Loucy (cell line): Measurements from ENCODE around the gene MARCKS.

ENCODE experiments used
- H2AFZ ChIP-seq: fragments of 200-600 bp; sonication (generic); 2 replicates; pipeline ENCODE4 v1.6.0; 2016; ENCODE audit warnings: antibody characterized with exemption, mild to moderate bottlenecking, low read length, moderate library complexity
- H3F3A ChIP-seq: fragments of 200-600 bp; 2 replicates; pipeline ENCODE4 v1.6.0; 2016; ENCODE audit warnings: antibody characterized with exemption, low read depth, mild to moderate bottlenecking
- H3K27me3 ChIP-seq: fragments of 200-600 bp; sonication (generic); 2 replicates; pipeline ENCODE4 v1.6.1; 2014; ENCODE audit warnings: low read length, mild to moderate bottlenecking; ENCODE audit not compliant: insufficient read depth, poor library complexity, severe bottlenecking
- H3K36me3 ChIP-seq: fragments of 200-600 bp; sonication (generic); 2 replicates; pipeline ENCODE4 v1.6.1; 2016; ENCODE audit warnings: low read length; ENCODE audit not compliant: insufficient read depth
- H3K4me1 ChIP-seq: fragments of 200-600 bp; sonication (generic); 2 replicates; pipeline ENCODE4 v1.5.1; 2014; ENCODE audit warnings: low read length, mild to moderate bottlenecking; ENCODE audit not compliant: insufficient read depth, poor library complexity, severe bottlenecking
- H3K4me2 ChIP-seq: fragments of 200-600 bp; sonication (generic); 2 replicates; pipeline ENCODE4 v1.6.0; 2014; ENCODE audit warnings: antibody characterized with exemption, low read length, low read depth, mild to moderate bottlenecking; ENCODE audit not compliant: poor library complexity, severe bottlenecking
- H3K4me3 ChIP-seq: fragments of 200-600 bp; sonication (generic); 2 replicates; pipeline ENCODE4 v1.5.1; 2014; ENCODE audit warnings: low read length, mild to moderate bottlenecking, mixed read lengths; ENCODE audit not compliant: poor library complexity, severe bottlenecking
- H3K79me2 ChIP-seq: fragments of 200-600 bp; sonication (generic); 2 replicates; pipeline ENCODE4 v1.6.1; 2014; ENCODE audit warnings: low read length; ENCODE audit not compliant: insufficient read depth
- H3K9ac ChIP-seq: fragments of 200-600 bp; sonication (generic); 2 replicates; pipeline ENCODE4 v1.6.0; 2014; ENCODE audit warnings: mild to moderate bottlenecking, low read depth, low read length, moderate library complexity; ENCODE audit not compliant: poor library complexity, severe bottlenecking
- H3K9me2 ChIP-seq: fragments of 200-600 bp; sonication (generic); replicated peaks from 2 replicates; pipeline ENCODE4 v1.6.1; 2016; ENCODE audit warnings: low read depth, low read length, mixed read lengths
- H3K9me3 ChIP-seq: fragments of 200-600 bp; sonication (generic); 2 replicates; pipeline ENCODE4 v1.6.1; 2014; ENCODE audit warnings: mild to moderate bottlenecking, antibody characterized with exemption, low read length, low read depth; ENCODE audit not compliant: insufficient read depth
- H4K20me1 ChIP-seq: fragments of 200-600 bp; sonication (generic); 2 replicates; pipeline ENCODE4 v1.6.0; 2014; ENCODE audit warnings: antibody characterized with exemption, low read length, mild to moderate bottlenecking; ENCODE audit not compliant: insufficient read depth, poor library complexity, severe bottlenecking
- CTCF ChIP-seq: fragments of 200-600 bp; sonication (generic); conservative IDR thresholded peaks from 2 replicates; pipeline ENCODE4 v1.5.1; 2014; ENCODE audit warnings: mild to moderate bottlenecking, antibody characterized with exemption, low read length
- EZH2phosphoT487 ChIP-seq: fragments of 200-600 bp; IDR thresholded peaks from 2 replicates; pipeline ENCODE4 v1.6.1; 2018; ENCODE audit warnings: antibody characterized with exemption, mild to moderate bottlenecking, moderate library complexity, borderline replicate concordance

The MARCKS gene

DNA sequence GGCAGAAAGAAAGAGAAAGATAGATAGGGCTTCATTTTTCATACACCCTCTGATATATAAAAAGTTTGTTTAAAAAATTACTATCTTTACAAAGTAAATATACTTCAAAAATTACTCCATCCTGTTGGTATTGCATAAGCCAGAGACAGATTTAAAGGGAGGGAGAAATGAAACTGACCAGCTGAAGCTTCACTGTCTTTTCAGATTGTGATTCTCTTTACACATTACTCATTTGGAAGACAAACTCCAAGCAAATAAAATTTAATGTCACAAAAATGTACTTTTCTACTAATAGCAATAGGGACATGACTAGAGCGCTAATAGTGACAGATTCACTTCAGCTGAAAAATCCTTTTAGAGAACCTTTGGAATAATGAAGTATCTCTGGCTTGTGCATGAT is 38.6 kb upstream of the MARCKS start:
- no peaks in the 10 kb centered on the region for H3K36me3 ChIP-seq
- no peaks in the 10 kb centered on the region for H3K9me3 ChIP-seq

GRCh38 chr6:113819169-113819830 is 37.8 kb upstream of the MARCKS start:
- no peak for TF ChIP-seq CTCF
- no peak for TF ChIP-seq EZH2phosphoT487
- no peaks in the 10 kb centered on the region for H3K4me1 ChIP-seq
- H3K9ac ChIP-seq: no peak overlapping the region
- H3K9me3 ChIP-seq: no peaks in the 10 kb centered on the region
- H3F3A ChIP-seq: no peaks in the 10 kb centered on the region
- no peak overlapping the region for H3K4me2 ChIP-seq
- H3K79me2 ChIP-seq: no peaks in the 10 kb centered on the region
- no peaks in the 10 kb centered on the region for H4K20me1 ChIP-seq
- H3K9me2 ChIP-seq: no peaks in the 10 kb centered on the region
- no peaks in the 10 kb centered on the region for H3K27me3 ChIP-seq
- H2AFZ ChIP-seq: no peak overlapping the region
- H3K36me3 ChIP-seq: no peaks in the 10 kb centered on the region
- H3K4me3 ChIP-seq: no peak overlapping the region

More for the DNA sequence above, 38.6 kb upstream of the MARCKS start:
- Histone ChIP-seq H3K4me3 (no peak overlapping the region), H3K4me1 (no peaks in the 10 kb centered on the region), H3K27me3 (no peaks in the 10 kb centered on the region), H3K4me2 (no peak overlapping the region), H3K79me2 (no peaks in the 10 kb centered on the region), H3K9ac (no peak overlapping the region), H2AFZ (no peak overlapping the region), H3F3A (no peaks in the 10 kb centered on the region), H3K9me2 (no peaks in the 10 kb centered on the region), H4K20me1 (no peaks in the 10 kb centered on the region)
- no peak for TF ChIP-seq CTCF
- no peak for TF ChIP-seq EZH2phosphoT487

DNA sequence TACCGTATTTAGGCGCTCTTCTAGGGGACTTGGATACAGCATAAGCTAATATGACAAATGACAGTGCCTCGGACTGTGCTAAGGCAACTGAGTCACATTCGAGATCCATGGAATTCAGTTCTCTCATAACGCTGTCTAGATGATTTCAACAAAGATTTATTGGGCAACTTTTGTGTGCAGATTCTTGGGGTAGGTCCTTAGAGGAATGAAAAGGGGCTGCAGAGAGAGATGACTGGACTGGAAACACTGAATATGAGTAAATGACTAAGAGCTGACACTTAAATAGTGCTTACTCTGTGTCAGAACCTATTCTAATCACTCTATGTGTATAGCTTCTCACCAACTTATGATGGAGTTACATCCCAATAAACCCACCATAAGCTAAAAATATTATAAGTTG is 36.4 kb upstream of the MARCKS start:
- TF ChIP-seq CTCF: no peak
- no peak for TF ChIP-seq EZH2phosphoT487
- no peaks in the 10 kb centered on the region for H3K9me2 ChIP-seq
- H4K20me1 ChIP-seq: no peaks in the 10 kb centered on the region
- H2AFZ ChIP-seq: no peak overlapping the region
- no peak overlapping the region for H3K9ac ChIP-seq
- H3K4me1 ChIP-seq: no peaks in the 10 kb centered on the region
- no peak overlapping the region for H3K4me3 ChIP-seq
- no peaks in the 10 kb centered on the region for H3F3A ChIP-seq
- no peaks in the 10 kb centered on the region for H3K36me3 ChIP-seq
- H3K4me2 ChIP-seq: no peak overlapping the region
- H3K9me3 ChIP-seq: no peaks in the 10 kb centered on the region
- no peaks in the 10 kb centered on the region for H3K27me3 ChIP-seq
- H3K79me2 ChIP-seq: no peaks in the 10 kb centered on the region
